ENCODE results near the gene TINCR. TPM values are rescaled to one million over a fixed set of nuclear protein-coding genes. Genes with fewer than 3 reads are reported as not detected.
"Not testable (repeated sequence)": the region's sequence is repeated elsewhere in the genome, so short reads cannot be mapped to it uniquely, and the experiment has no call there.

The TINCR gene
- total RNA-seq, 2 experiments from 2014 or later = 0.60 to 1.2 TPM

DNA sequence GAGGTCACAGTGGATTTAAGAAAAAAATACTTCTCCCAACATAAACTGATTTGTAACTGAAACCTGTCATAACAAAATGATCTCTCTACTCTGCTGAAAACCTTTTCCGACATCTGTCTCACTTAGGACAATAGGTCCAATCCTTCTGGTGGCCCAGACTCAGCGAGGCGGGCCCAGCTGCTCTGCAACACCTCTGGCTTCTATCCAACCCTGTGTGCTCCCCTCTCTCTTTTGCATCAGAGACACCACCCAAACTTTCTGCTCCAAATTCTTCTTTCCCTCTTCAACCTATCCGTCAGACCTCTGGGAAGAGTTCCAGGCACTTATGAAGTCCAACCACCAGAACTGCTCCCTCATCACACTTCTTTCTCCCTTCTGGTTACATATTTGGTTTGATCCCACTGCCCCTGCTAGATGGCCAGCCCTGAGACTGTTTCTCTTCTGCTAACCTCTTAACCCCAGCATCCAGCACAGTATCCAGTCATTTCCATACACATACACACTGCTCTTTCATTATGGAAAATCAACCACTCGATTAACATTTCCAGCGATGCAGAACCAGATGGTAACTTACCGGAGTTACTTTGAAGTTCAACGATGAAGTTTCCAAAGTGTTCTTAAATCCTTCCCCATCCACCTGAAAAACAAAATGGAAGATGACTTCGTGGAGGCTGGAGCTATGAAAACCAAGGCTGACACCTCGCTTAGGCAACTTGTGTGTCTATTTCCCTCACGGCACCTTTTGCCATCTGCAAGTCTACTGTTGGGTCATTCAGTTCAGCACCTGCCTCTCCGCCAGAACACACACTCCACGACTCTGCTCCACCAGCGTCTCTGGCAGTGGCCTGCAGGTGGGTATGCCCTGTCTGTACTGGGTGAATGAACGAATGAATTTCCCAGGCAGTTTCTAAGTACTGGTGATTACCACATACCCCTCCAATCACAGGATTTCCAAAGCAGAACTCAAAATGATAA lies 45.4 kb upstream of the TINCR start:
- intact Hi-C loops (cut with micrococcal nuclease; ENCODE audit: unreplicated experiment) = no loop called here
- no peak for DNase-seq (ENCODE audit: low spot score)
- no TSS peak for BruUV-seq (replicated peaks)
- ChIA-PET CTCF (ENCODE audit: unreplicated experiment) (no interaction called here), POLR2A (interaction anchor here (0.6 to 1.1 kb wide), 2 partner anchors 9 to 17 kb away, joined by 3 to 4 read pairs; partner anchors contain the start of gene SAFB2)
- no peaks in the 10 kb centered on the region for H3K4me1 ChIP-seq (ENCODE audit: insufficient read depth, low read length, poor library complexity, severe bottlenecking)
- no peak overlapping the region for H3K4me3 ChIP-seq (ENCODE audit: low read depth, low read length, poor library complexity, severe bottlenecking)
- TF ChIP-seq EZH2phosphoT487 (IDR thresholded peaks at IDR 0.05; ENCODE audit: borderline replicate concordance, low read depth, low read length) = no peak
- H3K4me2 ChIP-seq (ENCODE audit: low read length) = no peak overlapping the region
- H3K27ac ChIP-seq (ENCODE audit: low read depth, low read length, poor library complexity, severe bottlenecking) = no peak overlapping the region
- H3K9me2 ChIP-seq (ENCODE audit: insufficient read depth, low read length) = no peaks in the 10 kb centered on the region
- peaks cover 93% of the 10 kb centered on the region for H3K36me3 ChIP-seq (ENCODE audit: insufficient read depth, low read length)
- H3K79me2 ChIP-seq (ENCODE audit: insufficient read depth, low read depth, low read length) = peaks cover 15% of the 10 kb centered on the region
- H4K20me1 ChIP-seq (ENCODE audit: insufficient read depth, low read length) = 0 out of 2 replicates have a peak, but pooled peaks cover 9% of the 10 kb centered on the region
- H2AFZ ChIP-seq (ENCODE audit: low read length) = no peak overlapping the region
- no peaks in the 10 kb centered on the region for H3K9me3 ChIP-seq (ENCODE audit: low read length)

DNA sequence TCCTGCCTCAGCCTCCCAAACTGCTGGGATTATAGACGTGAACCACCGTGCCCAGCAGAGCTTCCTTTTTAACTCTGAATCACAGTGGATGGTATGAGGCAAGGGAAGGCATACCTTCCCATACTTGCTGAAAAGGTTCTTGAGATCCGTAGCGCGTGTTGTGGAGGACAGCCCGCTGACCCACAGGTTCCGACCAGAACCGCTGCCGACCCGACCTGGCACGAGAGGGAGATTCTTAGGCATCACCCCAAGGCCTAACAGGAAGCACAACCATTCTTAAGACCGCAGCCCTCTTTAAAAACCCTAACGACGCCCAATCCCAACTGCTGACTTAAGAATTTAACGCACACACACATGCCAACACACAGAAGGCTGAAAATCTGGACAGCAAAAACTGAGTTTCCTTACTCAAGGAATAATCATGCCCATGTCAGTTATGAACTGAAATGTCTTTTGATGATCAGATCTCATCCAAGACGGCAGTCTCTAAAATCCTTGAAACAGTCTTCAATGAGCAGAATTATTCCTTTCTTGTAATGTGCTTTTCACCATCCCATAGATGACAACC lies 42.2 kb upstream of the TINCR start:
- Histone ChIP-seq H4K20me1 (ENCODE audit: insufficient read depth, low read length) (0 out of 2 replicates have a peak, but pooled peaks cover 7% of the 10 kb centered on the region), H3K4me3 (ENCODE audit: low read depth, low read length, poor library complexity, severe bottlenecking) (no peak overlapping the region), H2AFZ (ENCODE audit: low read length) (no peak overlapping the region), H3K9me3 (ENCODE audit: low read length) (no peaks in the 10 kb centered on the region), H3K9me2 (ENCODE audit: insufficient read depth, low read length) (no peaks in the 10 kb centered on the region), H3K36me3 (ENCODE audit: insufficient read depth, low read length) (peaks cover 92% of the 10 kb centered on the region), H3K79me2 (ENCODE audit: insufficient read depth, low read depth, low read length) (no peaks in the 10 kb centered on the region; the same call in 1 of the 2 replicates), H3K4me2 (ENCODE audit: low read length) (no peak overlapping the region), H3K4me1 (ENCODE audit: insufficient read depth, low read length, poor library complexity, severe bottlenecking) (no peaks in the 10 kb centered on the region), H3K27ac (ENCODE audit: low read depth, low read length, poor library complexity, severe bottlenecking) (no peak overlapping the region)
- TF ChIP-seq, protein P1, sequence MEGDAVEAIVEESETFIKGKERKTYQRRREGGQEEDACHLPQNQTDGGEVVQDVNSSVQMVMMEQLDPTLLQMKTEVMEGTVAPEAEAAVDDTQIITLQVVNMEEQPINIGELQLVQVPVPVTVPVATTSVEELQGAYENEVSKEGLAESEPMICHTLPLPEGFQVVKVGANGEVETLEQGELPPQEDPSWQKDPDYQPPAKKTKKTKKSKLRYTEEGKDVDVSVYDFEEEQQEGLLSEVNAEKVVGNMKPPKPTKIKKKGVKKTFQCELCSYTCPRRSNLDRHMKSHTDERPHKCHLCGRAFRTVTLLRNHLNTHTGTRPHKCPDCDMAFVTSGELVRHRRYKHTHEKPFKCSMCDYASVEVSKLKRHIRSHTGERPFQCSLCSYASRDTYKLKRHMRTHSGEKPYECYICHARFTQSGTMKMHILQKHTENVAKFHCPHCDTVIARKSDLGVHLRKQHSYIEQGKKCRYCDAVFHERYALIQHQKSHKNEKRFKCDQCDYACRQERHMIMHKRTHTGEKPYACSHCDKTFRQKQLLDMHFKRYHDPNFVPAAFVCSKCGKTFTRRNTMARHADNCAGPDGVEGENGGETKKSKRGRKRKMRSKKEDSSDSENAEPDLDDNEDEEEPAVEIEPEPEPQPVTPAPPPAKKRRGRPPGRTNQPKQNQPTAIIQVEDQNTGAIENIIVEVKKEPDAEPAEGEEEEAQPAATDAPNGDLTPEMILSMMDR (conservative IDR thresholded peaks at IDR 0.05; ENCODE audit: low read length) = no peak
- TF ChIP-seq EZH2phosphoT487 (IDR thresholded peaks at IDR 0.05; ENCODE audit: borderline replicate concordance, low read depth, low read length) = no peak
- intact Hi-C loops (cut with micrococcal nuclease; ENCODE audit: unreplicated experiment) = no loop called here
- BruUV-seq (replicated peaks) = no TSS peak
- ChIA-PET POLR2A (no interaction called here), CTCF (ENCODE audit: unreplicated experiment) (no interaction called here)
- no peak for DNase-seq (ENCODE audit: low spot score)

DNA sequence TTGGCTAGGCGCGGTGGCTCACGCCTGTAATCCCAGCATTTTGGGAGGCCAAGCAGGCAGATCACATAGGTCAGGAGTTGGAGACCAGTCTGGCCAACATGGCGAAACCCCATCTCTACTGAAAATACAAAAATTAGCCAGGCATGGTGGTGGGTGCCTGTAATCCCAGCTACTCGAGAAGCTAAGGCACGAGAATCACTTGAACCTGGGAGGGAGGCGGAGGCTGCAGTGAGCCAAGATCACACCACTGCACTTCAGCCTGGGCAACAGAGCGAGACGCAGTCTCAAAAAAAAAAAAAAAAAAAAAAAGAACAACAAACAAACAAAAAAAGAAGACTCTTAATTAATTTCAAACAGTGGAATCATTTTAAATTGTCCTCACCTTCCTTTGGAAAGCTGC lies 41.0 kb upstream of the TINCR start:
- H3K79me2 ChIP-seq (ENCODE audit: insufficient read depth, low read depth, low read length); CTCF ChIA-PET (ENCODE audit: unreplicated experiment); H4K20me1 ChIP-seq (ENCODE audit: insufficient read depth, low read length); H2AFZ ChIP-seq (ENCODE audit: low read length); H3K9me3 ChIP-seq (ENCODE audit: low read length); DNase-seq (ENCODE audit: low spot score); H3K4me3 ChIP-seq (ENCODE audit: low read depth, low read length, poor library complexity, severe bottlenecking); H3K4me1 ChIP-seq (ENCODE audit: insufficient read depth, low read length, poor library complexity, severe bottlenecking); H3K27ac ChIP-seq (ENCODE audit: low read depth, low read length, poor library complexity, severe bottlenecking); intact Hi-C loops (cut with micrococcal nuclease; ENCODE audit: unreplicated experiment); H3K4me2 ChIP-seq (ENCODE audit: low read length); BruUV-seq (replicated peaks); H3K9me2 ChIP-seq (ENCODE audit: insufficient read depth, low read length); POLR2A ChIA-PET: not testable (repeated sequence)
- peaks cover 92% of the 10 kb centered on the region for H3K36me3 ChIP-seq (ENCODE audit: insufficient read depth, low read length)

All from OCI-LY7 (cell line).